ENCODE data around the gene FOLR2. TPM values are rescaled to one million over a fixed set of nuclear protein-coding genes. Genes with fewer than 3 reads are reported as not detected.
"Not testable (repeated sequence)": the region's sequence is repeated elsewhere in the genome, so short reads cannot be mapped to it uniquely, and the experiment has no call there.

The FOLR2 gene
- total RNA-seq, 3 donors from 2014 or later, result not detected

- DNase-seq (no peak), ATAC-seq (no peak)
- Mint-ChIP-seq H3K4me1 (ENCODE audit: low read depth) (no peaks in the 10 kb centered on the region), H3K9me3 (no peaks in the 10 kb centered on the region), H3K4me3 (no peak overlapping the region), H3K27me3 (ENCODE audit: low read depth) (peaks cover 36% of the 10 kb centered on the region), H3K36me3 (ENCODE audit: insufficient read depth) (no peaks in the 10 kb centered on the region)
These were observed 34.3 kb downstream of the FOLR2 start for GRCh38 chr11:72250661-72251464.

GRCh38 chr11:72251614-72252013 is 35.0 kb downstream of the FOLR2 start:
- Mint-ChIP-seq H3K4me3 (no peak overlapping the region), H3K9me3 (no peaks in the 10 kb centered on the region), H3K4me1 (ENCODE audit: low read depth) (no peaks in the 10 kb centered on the region), H3K36me3 (ENCODE audit: insufficient read depth) (no peaks in the 10 kb centered on the region), H3K27me3 (ENCODE audit: low read depth) (peaks cover 36% of the 10 kb centered on the region)
- no peak for DNase-seq
- ATAC-seq, result no peak

GRCh38 chr11:72253392-72253791 is 36.8 kb downstream of the FOLR2 start:
- H3K36me3 Mint-ChIP-seq (ENCODE audit: insufficient read depth), result no peaks in the 10 kb centered on the region
- H3K4me3 Mint-ChIP-seq, result no peak overlapping the region
- no peak for ATAC-seq
- no peak for DNase-seq
- H3K4me1 Mint-ChIP-seq (ENCODE audit: low read depth), result no peaks in the 10 kb centered on the region
- H3K27me3 Mint-ChIP-seq (ENCODE audit: low read depth), result peaks cover 31% of the 10 kb centered on the region
- no peaks in the 10 kb centered on the region for H3K9me3 Mint-ChIP-seq

- H3K4me3 Mint-ChIP-seq, result no peak overlapping the region
- H3K9me3 Mint-ChIP-seq, result no peaks in the 10 kb centered on the region
- H3K27me3 Mint-ChIP-seq (ENCODE audit: low read depth), result peaks cover 26% of the 10 kb centered on the region
- H3K4me1 Mint-ChIP-seq (ENCODE audit: low read depth), result no peaks in the 10 kb centered on the region
- no peak for ATAC-seq
- DNase-seq, result no peak
- no peaks in the 10 kb centered on the region for H3K36me3 Mint-ChIP-seq (ENCODE audit: insufficient read depth)
These were observed 37.9 kb downstream of the FOLR2 start for GRCh38 chr11:72254299-72254993.

- H3K4me3 Mint-ChIP-seq, result no peak overlapping the region
- H3K9me3 Mint-ChIP-seq, result no peaks in the 10 kb centered on the region
- ATAC-seq, result no peak
- H3K4me1 Mint-ChIP-seq (ENCODE audit: low read depth), result no peaks in the 10 kb centered on the region
- DNase-seq, result no peak
- H3K27me3 Mint-ChIP-seq (ENCODE audit: low read depth), result peaks cover 9% of the 10 kb centered on the region
- no peaks in the 10 kb centered on the region for H3K36me3 Mint-ChIP-seq (ENCODE audit: insufficient read depth)
These were observed 41.0 kb downstream of the FOLR2 start for GRCh38 chr11:72257570-72257969.

GRCh38 chr11:72259490-72259889 is 42.9 kb downstream of the FOLR2 start:
- DNase-seq (no peak), ATAC-seq (no peak)
- H3K4me1 Mint-ChIP-seq (ENCODE audit: low read depth), result no peaks in the 10 kb centered on the region
- no peaks in the 10 kb centered on the region for H3K9me3 Mint-ChIP-seq
- peaks cover 11% of the 10 kb centered on the region for H3K27me3 Mint-ChIP-seq (ENCODE audit: low read depth)
- H3K36me3 Mint-ChIP-seq (ENCODE audit: insufficient read depth), result no peaks in the 10 kb centered on the region
- no peak overlapping the region for H3K4me3 Mint-ChIP-seq

GRCh38 chr11:72260574-72260973 is 44.0 kb downstream of the FOLR2 start:
- Mint-ChIP-seq H3K27me3 (ENCODE audit: low read depth) (peaks cover 8% of the 10 kb centered on the region), H3K4me3 (no peak overlapping the region), H3K4me1 (ENCODE audit: low read depth) (no peaks in the 10 kb centered on the region), H3K36me3 (ENCODE audit: insufficient read depth) (no peaks in the 10 kb centered on the region), H3K9me3 (no peaks in the 10 kb centered on the region)
- no peak for ATAC-seq
- DNase-seq, result no peak

- no peak for DNase-seq
- no peaks in the 10 kb centered on the region for H3K9me3 Mint-ChIP-seq
- no peaks in the 10 kb centered on the region for H3K36me3 Mint-ChIP-seq (ENCODE audit: insufficient read depth)
- peaks cover 10% of the 10 kb centered on the region for H3K27me3 Mint-ChIP-seq (ENCODE audit: low read depth)
- ATAC-seq, result no peak
- H3K4me3 Mint-ChIP-seq, result no peak overlapping the region
- H3K4me1 Mint-ChIP-seq (ENCODE audit: low read depth), result no peaks in the 10 kb centered on the region
These were observed 46.8 kb downstream of the FOLR2 start for GRCh38 chr11:72263361-72263760.

GRCh38 chr11:72265951-72266350 is 49.4 kb downstream of the FOLR2 start:
- no peaks in the 10 kb centered on the region for H3K36me3 Mint-ChIP-seq (ENCODE audit: insufficient read depth)
- no peak overlapping the region for H3K4me3 Mint-ChIP-seq
- ATAC-seq (no peak), DNase-seq (no peak)
- no peaks in the 10 kb centered on the region for H3K9me3 Mint-ChIP-seq
- H3K27me3 Mint-ChIP-seq (ENCODE audit: low read depth), result peaks cover 13% of the 10 kb centered on the region
- no peaks in the 10 kb centered on the region for H3K4me1 Mint-ChIP-seq (ENCODE audit: low read depth)

GRCh38 chr11:72266960-72267359 is 50.4 kb downstream of the FOLR2 start:
- H3K27me3 Mint-ChIP-seq (ENCODE audit: low read depth), result peaks cover 16% of the 10 kb centered on the region
- H3K4me3 Mint-ChIP-seq; ATAC-seq; DNase-seq; H3K4me1 Mint-ChIP-seq (ENCODE audit: low read depth); H3K9me3 Mint-ChIP-seq; H3K36me3 Mint-ChIP-seq (ENCODE audit: insufficient read depth): not testable (repeated sequence)

- H3K9me3 Mint-ChIP-seq, result no peaks in the 10 kb centered on the region
- no peak overlapping the region for H3K4me3 Mint-ChIP-seq
- no peaks in the 10 kb centered on the region for H3K36me3 Mint-ChIP-seq (ENCODE audit: insufficient read depth)
- no peak for DNase-seq
- ATAC-seq, result no peak
- H3K4me1 Mint-ChIP-seq (ENCODE audit: low read depth), result no peaks in the 10 kb centered on the region
- H3K27me3 Mint-ChIP-seq (ENCODE audit: low read depth), result peaks cover 13% of the 10 kb centered on the region
These were observed 51.5 kb downstream of the FOLR2 start for GRCh38 chr11:72267956-72268617.

Other genes starting within 250 kb of the FOLR2 start
- gene IL18BP, start 217.9 kb upstream of the FOLR2 start, total RNA-seq, result 1 to 10 TPM; 7.9 to 9.8 (median 9.3) TPM
- 10 to 100 TPM; 80.8 to 90.6 (median 85.3) TPM for gene NUMA1, start 136.3 kb upstream of the FOLR2 start, total RNA-seq
- 1 to 10 TPM; 3.3 to 7.7 (median 7.3) TPM for gene LRRC51, start 135.9 kb upstream of the FOLR2 start, total RNA-seq
- 10 to 100 TPM; 77.6 to 82.1 (median 78.2) TPM for gene LAMTOR1, start 113.5 kb upstream of the FOLR2 start, total RNA-seq
- gene TOMT, start 110.9 kb upstream of the FOLR2 start, total RNA-seq, result not detected
- 10 to 100 TPM; 56.2 to 68.9 (median 58.9) TPM for gene ANAPC15, start 104.1 kb upstream of the FOLR2 start, total RNA-seq
- not detected for gene FOLR3, start 81.1 kb upstream of the FOLR2 start, total RNA-seq
- under 1 TPM in 2 of 3 donors, not detected in 1; 0.20 to 0.24 TPM for gene FOLR1, start 24.7 kb upstream of the FOLR2 start, total RNA-seq
- 10 to 100 TPM; 69.5 to 90.2 (median 79.5) TPM for gene INPPL1, start 8.0 kb downstream of the FOLR2 start, total RNA-seq
- not detected for gene PHOX2A, start 27.4 kb downstream of the FOLR2 start, total RNA-seq
- 10 to 100 TPM; 50.2 to 55.7 (median 54.6) TPM for gene CLPB, start 217.7 kb downstream of the FOLR2 start, total RNA-seq